ENCODE results near the gene FCHO1. TPM values are rescaled to one million over a fixed set of nuclear protein-coding genes. Genes with fewer than 3 reads are reported as not detected.

Gene FCHO1
- total RNA-seq, 2 donors from 2014 or later: 3.9 to 9.2 TPM

DNA sequence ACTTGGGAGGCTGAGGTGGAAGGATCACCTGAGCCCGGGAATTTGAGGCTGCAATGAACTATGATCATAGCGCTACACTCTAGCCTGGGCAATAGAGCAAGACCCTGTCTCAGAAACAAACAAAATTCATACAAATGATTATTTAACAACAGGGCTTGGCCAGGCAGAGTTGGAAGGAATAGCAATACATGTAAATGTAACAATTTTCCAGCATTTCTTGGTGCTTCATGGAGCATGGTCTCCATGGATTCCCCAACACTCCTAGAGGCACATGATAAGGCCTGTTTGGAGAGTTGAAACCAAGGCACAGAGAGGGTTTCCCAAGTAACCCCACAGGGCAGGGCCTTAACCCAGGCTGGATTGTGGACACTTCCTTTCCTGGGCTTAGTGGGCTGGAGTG lies 59.8 kb downstream of the FCHO1 start:
- TF ChIP-seq, protein P1, sequence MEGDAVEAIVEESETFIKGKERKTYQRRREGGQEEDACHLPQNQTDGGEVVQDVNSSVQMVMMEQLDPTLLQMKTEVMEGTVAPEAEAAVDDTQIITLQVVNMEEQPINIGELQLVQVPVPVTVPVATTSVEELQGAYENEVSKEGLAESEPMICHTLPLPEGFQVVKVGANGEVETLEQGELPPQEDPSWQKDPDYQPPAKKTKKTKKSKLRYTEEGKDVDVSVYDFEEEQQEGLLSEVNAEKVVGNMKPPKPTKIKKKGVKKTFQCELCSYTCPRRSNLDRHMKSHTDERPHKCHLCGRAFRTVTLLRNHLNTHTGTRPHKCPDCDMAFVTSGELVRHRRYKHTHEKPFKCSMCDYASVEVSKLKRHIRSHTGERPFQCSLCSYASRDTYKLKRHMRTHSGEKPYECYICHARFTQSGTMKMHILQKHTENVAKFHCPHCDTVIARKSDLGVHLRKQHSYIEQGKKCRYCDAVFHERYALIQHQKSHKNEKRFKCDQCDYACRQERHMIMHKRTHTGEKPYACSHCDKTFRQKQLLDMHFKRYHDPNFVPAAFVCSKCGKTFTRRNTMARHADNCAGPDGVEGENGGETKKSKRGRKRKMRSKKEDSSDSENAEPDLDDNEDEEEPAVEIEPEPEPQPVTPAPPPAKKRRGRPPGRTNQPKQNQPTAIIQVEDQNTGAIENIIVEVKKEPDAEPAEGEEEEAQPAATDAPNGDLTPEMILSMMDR (IDR thresholded peaks at IDR 0.05): no peak
- Histone ChIP-seq H3K4me3 (no peak overlapping the region), H3K9ac (ENCODE audit: low read depth in 2 of 2, low read length in 2 of 2) (no peak overlapping the region), H3K27ac (no peak overlapping the region), H3K27me3 (no peaks in the 10 kb centered on the region), H3K9me3 (no peaks in the 10 kb centered on the region), H3K36me3 (no peaks in the 10 kb centered on the region), H3K4me1 (no peaks in the 10 kb centered on the region)
- intact Hi-C loops (cut with DNase I): no loop called here
- DNase-seq: no peak

DNA sequence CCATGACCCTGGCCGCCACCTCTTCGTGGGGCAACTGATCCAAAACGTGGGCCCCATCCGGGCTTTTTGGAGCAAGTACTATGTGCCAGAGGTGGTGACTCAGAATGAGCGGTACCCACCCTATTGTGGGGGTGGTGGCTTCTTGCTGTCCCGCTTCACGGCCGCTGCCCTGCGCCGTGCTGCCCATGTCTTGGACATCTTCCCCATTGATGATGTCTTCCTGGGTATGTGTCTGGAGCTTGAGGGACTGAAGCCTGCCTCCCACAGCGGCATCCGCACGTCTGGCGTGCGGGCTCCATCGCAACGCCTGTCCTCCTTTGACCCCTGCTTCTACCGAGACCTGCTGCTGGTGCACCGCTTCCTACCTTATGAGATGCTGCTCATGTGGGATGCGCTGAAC lies 60.4 kb downstream of the FCHO1 start:
- H3K27ac ChIP-seq: no peak overlapping the region
- H3K9me3 ChIP-seq: no peaks in the 10 kb centered on the region
- TF ChIP-seq, protein P1 (IDR thresholded peaks at IDR 0.05): no peak
- no peak for DNase-seq
- no peaks in the 10 kb centered on the region for H3K27me3 ChIP-seq
- no peaks in the 10 kb centered on the region for H3K36me3 ChIP-seq
- intact Hi-C loops (cut with DNase I): no loop called here
- no peak overlapping the region for H3K4me3 ChIP-seq
- no peaks in the 10 kb centered on the region for H3K4me1 ChIP-seq
- no peak overlapping the region for H3K9ac ChIP-seq (ENCODE audit: low read depth in 2 of 2, low read length in 2 of 2)

DNA sequence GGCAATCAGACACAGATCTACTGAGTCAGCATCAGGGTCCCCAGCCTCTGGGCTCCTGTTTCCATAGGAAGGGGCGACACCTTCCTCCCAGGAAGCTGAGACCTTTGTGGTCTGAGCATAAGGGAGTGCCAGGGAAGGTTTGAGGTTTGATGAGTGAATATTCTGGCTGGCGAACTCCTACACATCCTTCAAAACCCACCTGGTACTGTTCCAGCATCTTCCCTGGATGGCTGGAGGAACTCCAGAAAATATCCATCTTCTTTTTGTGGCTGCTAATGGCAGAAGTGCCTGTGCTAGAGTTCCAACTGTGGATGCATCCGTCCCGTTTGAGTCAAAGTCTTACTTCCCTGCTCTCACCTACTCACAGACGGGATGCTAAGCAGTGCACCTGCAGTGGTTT lies 60.8 kb downstream of the FCHO1 start:
- TF ChIP-seq, protein P1 (IDR thresholded peaks at IDR 0.05): no peak
- DNase-seq: no peak
- no peaks in the 10 kb centered on the region for H3K27me3 ChIP-seq
- H3K4me3 ChIP-seq: no peak overlapping the region
- no peaks in the 10 kb centered on the region for H3K36me3 ChIP-seq
- intact Hi-C loops (cut with DNase I): no loop called here
- H3K9me3 ChIP-seq: no peaks in the 10 kb centered on the region
- no peak overlapping the region for H3K27ac ChIP-seq
- no peaks in the 10 kb centered on the region for H3K4me1 ChIP-seq
- no peak overlapping the region for H3K9ac ChIP-seq (ENCODE audit: low read depth in 2 of 2, low read length in 2 of 2)

DNA sequence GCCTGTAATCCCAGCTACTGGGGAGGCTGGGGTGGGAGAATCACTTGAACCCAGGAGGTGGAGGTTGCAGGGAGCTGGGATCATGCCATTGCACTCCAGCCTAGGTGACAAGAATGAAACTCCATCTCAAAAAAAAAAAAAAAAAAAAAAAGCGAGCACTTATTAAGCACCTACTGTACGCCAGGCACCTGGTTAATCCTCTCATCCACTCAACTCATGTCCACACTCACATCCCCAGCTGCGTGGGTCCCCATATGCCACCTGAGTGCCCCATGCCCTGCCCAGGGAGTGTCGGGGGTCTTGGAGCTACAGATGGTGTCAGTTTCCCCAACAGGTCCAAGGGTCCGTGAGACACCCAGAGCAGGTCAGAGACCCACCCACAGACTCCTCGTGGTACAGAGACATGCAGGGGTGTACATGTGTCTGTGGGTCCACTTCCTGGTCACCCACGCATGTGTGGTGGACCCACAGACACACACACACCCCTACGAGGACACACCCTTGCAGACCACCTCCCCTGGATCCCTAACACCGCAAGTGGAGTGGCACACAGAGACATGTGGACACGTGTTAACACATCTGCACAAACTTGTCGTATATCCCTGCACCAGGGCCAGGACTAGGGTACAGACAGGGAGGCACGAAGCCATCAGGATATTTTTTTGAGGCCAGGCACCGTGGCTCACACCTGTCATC lies 66.5 kb downstream of the FCHO1 start:
- TF ChIP-seq, protein P1 (IDR thresholded peaks at IDR 0.05): no peak
- no peaks in the 10 kb centered on the region for H3K9me3 ChIP-seq
- H3K27ac ChIP-seq: no peak overlapping the region
- DNase-seq: no peak
- no peak overlapping the region for H3K9ac ChIP-seq (ENCODE audit: low read depth in 2 of 2, low read length in 2 of 2)
- H3K4me1 ChIP-seq: no peaks in the 10 kb centered on the region
- intact Hi-C loops (cut with DNase I): no loop called here
- no peak overlapping the region for H3K4me3 ChIP-seq
- H3K27me3 ChIP-seq: no peaks in the 10 kb centered on the region
- H3K36me3 ChIP-seq: no peaks in the 10 kb centered on the region

DNA sequence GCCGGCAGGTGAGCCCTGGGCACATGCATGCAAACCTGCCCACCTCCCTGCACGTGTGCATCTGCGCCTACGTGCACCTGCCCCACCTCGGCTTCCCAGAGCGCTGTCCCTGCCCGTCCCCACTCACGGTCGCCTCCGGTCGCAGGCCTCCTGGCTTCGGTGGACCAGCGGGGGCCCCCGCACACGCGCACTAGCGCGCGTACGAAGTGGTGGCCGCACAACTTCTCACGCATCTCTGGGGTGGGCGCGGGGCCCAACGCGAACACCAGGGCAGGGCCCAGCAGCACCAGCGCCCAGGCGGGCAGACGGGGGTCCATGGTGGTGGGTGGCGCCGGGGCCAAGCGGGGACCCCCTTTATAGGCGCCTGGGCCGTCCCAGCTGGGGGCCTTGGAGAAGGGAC lies 69.9 kb downstream of the FCHO1 start, which contains the start of gene INSL3:
TSS of gene INSL3 (minus strand) at position 330 of the 400 bp plus-strand sequence. CDS start at position 317, 13 bp downstream.
- Histone ChIP-seq H3K9me3 (no peaks in the 10 kb centered on the region), H3K9ac (ENCODE audit: low read depth in 2 of 2, low read length in 2 of 2) (no peak within 1 kb of the TSS), H3K4me3 (no peak within 1 kb of the TSS), H3K27me3 (no peaks in the 10 kb centered on the region), H3K4me1 (no peaks in the 10 kb centered on the region), H3K36me3 (no peaks in the 10 kb centered on the region), H3K27ac (no peak within 1 kb of the TSS)
- TF ChIP-seq, protein P1 (IDR thresholded peaks at IDR 0.05): no peak
- intact Hi-C loops (cut with DNase I): no loop called here
- DNase-seq: no peak

Data from colonic mucosa (tissue), 4 donors.